BJ (cell line): Measurements from ENCODE around the gene ZNF273. TPM values are rescaled to one million over a fixed set of nuclear protein-coding genes. Genes with fewer than 3 reads are reported as not detected.
"Not testable (repeated sequence)": the region's sequence is repeated elsewhere in the genome, so short reads cannot be mapped to it uniquely, and the experiment has no call there.

ENCODE experiments used
- CTCF ChIA-PET: fragments of 350-600 bp; formaldehyde crosslinking; extraction: SDS; loops from one replicate; lab custom pipeline; 2021; ENCODE audit warnings: antibody characterized with exemption, inconsistent platforms; lab: Yijun Ruan, JAX
- POLR2A ChIA-PET: fragments of 300-600 bp; sonication (Branson Sonifier 250); formaldehyde crosslinking; extraction: SDS; loops from one replicate; lab custom pipeline; 2021; ENCODE audit warnings: antibody characterized with exemption; lab: Charles Lee
- DNase-seq: peaks from one replicate; pipeline ENCODE4 v3.0.0-alpha.2; 2011; ENCODE audit warnings: low read depth
- H3K27me3 ChIP-seq: 2 replicates; pipeline ENCODE4 v1.6.0; 2011; ENCODE audit warnings: low read length; ENCODE audit not compliant: control insufficient read depth, insufficient read depth
- H3K36me3 ChIP-seq: 2 replicates; pipeline ENCODE4 v1.5.1; 2011; ENCODE audit warnings: low read length; ENCODE audit not compliant: control insufficient read depth, insufficient read depth
- H3K4me3 ChIP-seq: 2 replicates; pipeline ENCODE4 v1.5.1; 2011; ENCODE audit warnings: low read depth, mild to moderate bottlenecking, control low read depth, low read length
- polyA plus RNA-seq: library from polyadenylated mRNA; depleted of rRNA; stranded (reverse); fragments of >200 nt; gene quantifications from 2 replicates; pipeline ENCODE4 v1.2.3, GENCODE V29; 2011
- TF ChIP-seq, protein P1 (sequence below): IDR thresholded peaks from 2 replicates; pipeline ENCODE4 v1.5.1; 2011; ENCODE audit warnings: low read depth, mild to moderate bottlenecking, control low read depth, inconsistent platforms, low read length, moderate library complexity; ENCODE audit not compliant: insufficient read depth

Gene ZNF273
- polyA plus RNA-seq, 1 experiment: 1.3 TPM

DNA sequence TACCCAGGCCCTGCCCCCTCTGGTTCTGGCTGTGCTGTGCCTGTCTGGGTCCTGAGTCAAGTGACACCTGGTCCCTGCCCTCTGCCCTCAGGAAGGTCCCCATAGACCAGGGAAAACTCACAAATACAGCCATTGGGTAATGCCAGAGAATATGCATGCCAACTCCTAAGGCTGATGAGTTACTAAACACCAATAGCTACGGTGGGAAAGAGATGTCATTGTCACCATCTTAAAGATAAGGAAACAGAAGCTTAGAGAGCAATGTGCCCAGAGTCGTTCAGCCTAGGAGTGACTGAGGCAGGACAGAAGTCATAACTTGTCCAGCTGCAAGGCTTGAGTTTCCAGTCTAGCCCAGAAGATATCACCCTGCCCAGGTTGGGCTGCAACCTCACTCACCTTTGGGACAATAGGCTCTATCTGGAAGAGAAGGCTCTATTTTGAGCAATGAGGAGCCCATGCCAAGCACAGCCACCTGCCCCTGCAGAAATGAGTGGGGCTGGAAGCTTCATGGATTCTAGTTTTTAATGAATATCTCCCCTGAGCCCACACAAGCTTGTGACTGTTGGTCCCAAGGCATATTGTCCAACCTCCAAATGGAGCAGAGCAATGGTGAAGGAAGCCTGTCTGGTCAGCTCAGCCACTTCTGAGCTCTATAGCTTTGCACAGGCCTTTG, 42.6 kb downstream of the ZNF273 start:
- DNase-seq: no peak
- ChIA-PET POLR2A (interaction anchor here (0.6 kb wide), 1 partner anchor 354 kb away, joined by 3 read pairs; no protein-coding TSS in a partner anchor), CTCF (no interaction called here)
- H3K36me3 ChIP-seq: no peaks in the 10 kb centered on the region
- H3K4me3 ChIP-seq: no peak overlapping the region
- peaks cover 11% of the 10 kb centered on the region for H3K27me3 ChIP-seq
- TF ChIP-seq, protein P1, sequence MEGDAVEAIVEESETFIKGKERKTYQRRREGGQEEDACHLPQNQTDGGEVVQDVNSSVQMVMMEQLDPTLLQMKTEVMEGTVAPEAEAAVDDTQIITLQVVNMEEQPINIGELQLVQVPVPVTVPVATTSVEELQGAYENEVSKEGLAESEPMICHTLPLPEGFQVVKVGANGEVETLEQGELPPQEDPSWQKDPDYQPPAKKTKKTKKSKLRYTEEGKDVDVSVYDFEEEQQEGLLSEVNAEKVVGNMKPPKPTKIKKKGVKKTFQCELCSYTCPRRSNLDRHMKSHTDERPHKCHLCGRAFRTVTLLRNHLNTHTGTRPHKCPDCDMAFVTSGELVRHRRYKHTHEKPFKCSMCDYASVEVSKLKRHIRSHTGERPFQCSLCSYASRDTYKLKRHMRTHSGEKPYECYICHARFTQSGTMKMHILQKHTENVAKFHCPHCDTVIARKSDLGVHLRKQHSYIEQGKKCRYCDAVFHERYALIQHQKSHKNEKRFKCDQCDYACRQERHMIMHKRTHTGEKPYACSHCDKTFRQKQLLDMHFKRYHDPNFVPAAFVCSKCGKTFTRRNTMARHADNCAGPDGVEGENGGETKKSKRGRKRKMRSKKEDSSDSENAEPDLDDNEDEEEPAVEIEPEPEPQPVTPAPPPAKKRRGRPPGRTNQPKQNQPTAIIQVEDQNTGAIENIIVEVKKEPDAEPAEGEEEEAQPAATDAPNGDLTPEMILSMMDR: no peak

DNA sequence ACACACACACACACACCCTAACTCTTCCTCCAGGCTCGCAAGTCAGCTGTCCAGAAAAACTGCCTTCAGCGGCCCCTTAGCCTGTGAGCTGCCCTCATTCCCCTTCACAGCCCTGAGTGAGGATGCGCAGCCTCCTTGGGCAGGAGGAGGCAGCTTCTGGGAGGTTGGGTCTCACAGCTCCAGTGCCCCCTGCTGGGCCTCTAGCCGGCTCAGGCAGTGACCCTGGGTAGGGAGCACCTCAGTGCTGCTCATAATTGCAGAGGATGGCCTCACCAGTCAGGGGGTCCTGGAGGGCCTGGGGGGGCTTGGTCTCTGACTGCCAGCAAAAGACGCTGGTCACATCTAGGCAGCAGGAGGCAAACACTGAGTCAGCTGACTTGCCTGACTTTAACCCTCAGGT, 43.7 kb downstream of the ZNF273 start:
- TF ChIP-seq, protein P1: 0 out of 2 replicates have a peak, but pooled peaks have one; percentile 5
- ChIA-PET POLR2A (no interaction called here), CTCF (no interaction called here)
- no peak for DNase-seq
- no peak overlapping the region for H3K4me3 ChIP-seq
- H3K36me3 ChIP-seq: no peaks in the 10 kb centered on the region
- H3K27me3 ChIP-seq: peaks cover 11% of the 10 kb centered on the region

DNA sequence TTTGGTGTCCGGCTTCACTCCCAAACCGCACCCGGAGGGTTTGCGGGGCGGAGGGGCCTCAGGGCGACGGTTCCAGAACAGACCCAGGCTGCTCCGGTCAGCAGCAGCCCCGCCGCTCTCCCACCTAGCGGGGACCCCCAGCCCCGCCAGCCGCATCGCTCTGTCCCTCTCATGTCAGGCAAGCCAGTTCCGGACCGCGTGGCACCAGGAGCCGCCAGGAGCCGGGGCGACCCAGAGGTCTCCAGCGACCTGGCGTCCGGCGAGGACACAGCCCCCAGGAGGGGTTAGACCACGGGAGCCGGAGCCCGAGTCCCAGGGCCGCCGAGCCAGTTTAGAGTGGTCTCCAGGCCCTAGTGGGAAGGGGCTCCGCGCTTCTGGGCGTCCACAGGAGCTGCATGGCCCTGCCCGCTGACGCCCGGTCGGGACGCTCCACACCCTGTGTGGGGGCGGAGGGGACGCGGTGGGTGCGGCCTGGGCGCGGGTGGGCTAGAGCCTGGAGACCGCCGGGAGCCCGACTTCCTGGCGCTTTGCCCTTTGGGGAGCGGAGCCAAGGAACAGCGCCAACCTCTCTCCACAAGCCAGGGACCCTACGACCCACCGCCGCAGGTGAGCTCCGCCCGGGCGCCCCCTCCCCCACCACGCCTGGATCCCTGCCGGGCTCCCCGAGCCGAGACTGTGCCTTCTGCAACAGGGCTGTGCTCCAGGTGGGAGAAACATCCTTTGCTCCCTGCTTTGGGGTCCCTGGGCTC, 44.4 kb downstream of the ZNF273 start:
- Histone ChIP-seq H3K27me3 (peaks cover 11% of the 10 kb centered on the region), H3K36me3 (no peaks in the 10 kb centered on the region), H3K4me3 (no peak overlapping the region)
- DNase-seq: no peak
- TF ChIP-seq, protein P1: no peak
- CTCF ChIA-PET: interaction anchor here (1.1 kb wide), 1 partner anchor 11 kb away, joined by 4 read pairs; no protein-coding TSS in a partner anchor
- POLR2A ChIA-PET: no interaction called here

DNA sequence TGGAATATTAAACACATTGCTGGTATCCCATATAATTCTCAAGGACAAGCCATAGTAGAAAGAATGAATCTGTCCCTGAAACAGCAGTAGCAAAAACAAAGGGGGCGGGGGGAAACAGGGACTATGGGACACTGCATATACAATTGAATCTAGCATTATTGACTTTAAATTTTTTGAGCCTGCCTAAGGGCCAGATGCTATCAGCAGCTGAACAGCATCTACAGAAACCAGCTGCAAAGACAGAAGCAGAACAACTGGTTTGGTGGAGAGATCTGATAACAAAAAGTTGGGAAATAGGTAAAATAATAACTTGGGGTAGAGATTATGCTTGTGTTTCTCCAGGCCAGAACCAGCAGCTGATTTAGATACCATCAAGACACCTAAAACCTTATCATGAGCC, 45.7 kb downstream of the ZNF273 start:
- H3K4me3 ChIP-seq, H3K36me3 ChIP-seq, DNase-seq, POLR2A ChIA-PET: not testable (repeated sequence)
- CTCF ChIA-PET: interaction anchor here (1.1 kb wide), 1 partner anchor 13 kb away, joined by 4 read pairs; no protein-coding TSS in a partner anchor
- H3K27me3 ChIP-seq: peaks cover 11% of the 10 kb centered on the region

DNA sequence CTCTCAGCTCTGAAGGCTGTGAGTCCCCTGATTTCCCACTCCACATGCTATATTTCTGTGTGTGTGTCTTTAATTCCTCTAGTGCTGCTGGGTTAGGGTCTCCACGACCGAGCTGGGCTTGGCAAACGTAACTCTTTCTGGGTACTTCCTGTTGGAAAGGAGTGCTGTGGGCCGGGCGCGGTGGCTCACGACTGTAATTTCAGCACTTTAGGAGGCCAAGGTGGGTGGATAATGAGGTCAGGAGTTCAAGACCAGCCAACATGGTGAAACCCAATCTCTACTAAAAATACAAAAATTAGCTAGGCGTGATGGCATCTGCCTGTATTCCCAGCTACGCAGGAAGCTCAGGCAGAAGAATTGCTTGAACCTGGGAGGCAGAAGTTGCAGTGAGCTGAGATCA, 47.6 kb downstream of the ZNF273 start:
- H3K27me3 ChIP-seq: peaks cover 11% of the 10 kb centered on the region
- CTCF ChIA-PET: interaction anchor here (0.7 to 3.1 kb wide), 6 partner anchors 11 to 670 kb away, joined by 3 to 19 read pairs (median 5); no protein-coding TSS in a partner anchor
- H3K4me3 ChIP-seq, H3K36me3 ChIP-seq, DNase-seq, POLR2A ChIA-PET: not testable (repeated sequence)

DNA sequence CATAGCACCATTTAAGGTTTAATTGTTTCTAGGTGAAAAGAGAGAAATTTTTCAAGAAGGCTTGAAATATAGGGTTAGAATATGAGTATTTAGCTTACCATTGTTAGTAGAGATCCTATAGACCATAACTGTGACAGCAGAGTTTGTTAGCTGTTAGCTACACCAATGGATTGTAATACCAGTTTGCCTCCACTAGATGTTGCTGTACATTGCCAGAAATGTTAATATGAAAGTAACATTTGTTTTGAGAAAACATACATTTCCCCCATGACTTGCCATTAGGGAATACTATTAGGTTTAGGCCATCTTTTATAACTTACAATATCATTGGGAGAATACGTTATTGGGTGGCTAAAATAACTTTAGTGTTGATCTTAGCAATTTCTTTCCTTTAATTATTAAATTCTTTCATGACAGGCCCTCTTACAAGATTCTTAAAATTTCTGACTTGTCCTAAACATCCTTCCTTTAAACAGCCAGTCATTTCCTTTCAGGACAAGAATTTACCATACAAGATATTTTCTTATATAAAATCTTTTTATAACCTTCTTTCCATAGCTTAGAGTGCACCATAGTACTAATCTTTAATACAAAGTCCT, 48.3 kb downstream of the ZNF273 start:
- peaks cover 11% of the 10 kb centered on the region for H3K27me3 ChIP-seq
- TF ChIP-seq, protein P1: peak; percentile 76
- CTCF ChIA-PET: interaction anchor here (0.7 to 3.1 kb wide), 7 partner anchors 12 to 670 kb away, joined by 3 to 19 read pairs (median 4); partner anchors contain the start of gene ZNF273
- H3K36me3 ChIP-seq: no peaks in the 10 kb centered on the region
- DNase-seq: no peak
- POLR2A ChIA-PET: no interaction called here
- H3K4me3 ChIP-seq: no peak overlapping the region
